Measurements from ENCODE around the gene GSTA4.
A peak's percentile ranks its signal among the peaks of the same experiment; 100 is the strongest.

GSTA4 gene

GRCh38 chr6:52995089-52995912 lies at the start of gene GSTA4 (continued):
- TF ChIP-seq HIC1 (tag by site-specific recombination; IDR thresholded peaks at IDR 0.05) (peak; percentile 86), ZNF768 (tag by site-specific recombination; IDR thresholded peaks at IDR 0.05) (peak; percentile 73), PRDM1 (tag by site-specific recombination; IDR thresholded peaks at IDR 0.05) (peak; percentile 98), ZNF76 (tag by site-specific recombination; IDR thresholded peaks at IDR 0.05; ENCODE audit: borderline replicate concordance, low read depth) (peak; percentile 98), ZFP37 (tag by site-specific recombination; IDR thresholded peaks at IDR 0.05) (peak; percentile 95), SP3 (tag by site-specific recombination; IDR thresholded peaks at IDR 0.05) (peak; percentile 76), ZBTB17 (tag by site-specific recombination; IDR thresholded peaks at IDR 0.05) (peak; percentile 77), TSHZ1 (tag by site-specific recombination; IDR thresholded peaks at IDR 0.05; ENCODE audit: borderline replicate concordance) (peak; percentile 61), ZNF362 (tag by site-specific recombination; IDR thresholded peaks at IDR 0.05) (peak; percentile 86), ZNF629 (tag by site-specific recombination; IDR thresholded peaks at IDR 0.05) (peak; percentile 76), ZBTB44 (tag by site-specific recombination; IDR thresholded peaks at IDR 0.05) (peak; percentile 5; the same call in 1 of the 2 replicates), ZFP69B (tag by site-specific recombination; IDR thresholded peaks at IDR 0.05) (peak; percentile 95), PRDM10 (tag by site-specific recombination; IDR thresholded peaks at IDR 0.05) (peak; percentile 87), ZNF394 (tag by site-specific recombination; IDR thresholded peaks at IDR 0.05; ENCODE audit: borderline replicate concordance) (peak; percentile 88), ZBTB26 (tag by site-specific recombination; optimal IDR thresholded peaks at IDR 0.05) (peak; percentile 37), ZBTB8A (tag by site-specific recombination; IDR thresholded peaks at IDR 0.05) (peak; percentile 79), ZNF16 (tag by site-specific recombination; IDR thresholded peaks at IDR 0.05; ENCODE audit: low read depth) (peak; percentile 57), PATZ1 (tag by site-specific recombination; IDR thresholded peaks at IDR 0.05) (peak; percentile 78), BCL11B (tag by site-specific recombination; IDR thresholded peaks at IDR 0.05; ENCODE audit: low read depth) (peak; percentile 97), ZBTB21 (tag by site-specific recombination; IDR thresholded peaks at IDR 0.05) (0 out of 2 replicates have a peak, but pooled peaks have one; percentile 35), ZXDB (tag by site-specific recombination; IDR thresholded peaks at IDR 0.05) (peak; percentile 81)
